Inferior parietal cortex (tissue), 1 donor: ENCODE data around the gene BEND7.
"Not testable (repeated sequence)": the region's sequence is repeated elsewhere in the genome, so short reads cannot be mapped to it uniquely, and the experiment has no call there.

ENCODE experiments used
- DNase-seq: peaks from one replicate; pipeline ENCODE4 v3.0.0-alpha.2; 2016; ENCODE audit errors: extremely low spot score

The BEND7 gene

DNA sequence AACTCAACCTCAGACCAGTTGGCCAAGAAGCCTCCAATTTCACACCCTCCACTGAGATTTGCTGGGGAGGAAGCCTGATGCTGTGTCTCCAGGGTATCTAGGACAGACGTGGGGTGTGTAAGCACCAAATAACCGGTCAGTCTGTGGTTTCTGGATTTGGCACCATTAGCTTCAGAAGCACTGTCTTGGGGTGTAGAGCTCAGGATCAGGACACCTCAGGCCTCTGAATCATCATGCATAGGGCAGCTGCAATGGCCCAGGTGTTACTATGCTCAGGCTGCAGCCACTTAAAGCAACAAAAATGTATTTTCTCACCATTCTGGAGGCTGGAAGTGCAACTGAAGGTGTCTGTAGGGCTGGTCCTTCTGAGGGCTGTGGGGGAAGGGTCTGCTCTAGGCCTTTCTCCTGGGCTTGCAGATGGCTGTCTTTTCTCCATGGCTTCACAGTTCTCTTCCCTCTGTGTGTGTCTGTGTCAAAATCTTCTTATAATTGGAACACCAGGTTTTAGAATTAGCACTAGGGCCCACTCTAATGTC is 107.4 kb downstream of the BEND7 start:
- no peak for DNase-seq

DNA sequence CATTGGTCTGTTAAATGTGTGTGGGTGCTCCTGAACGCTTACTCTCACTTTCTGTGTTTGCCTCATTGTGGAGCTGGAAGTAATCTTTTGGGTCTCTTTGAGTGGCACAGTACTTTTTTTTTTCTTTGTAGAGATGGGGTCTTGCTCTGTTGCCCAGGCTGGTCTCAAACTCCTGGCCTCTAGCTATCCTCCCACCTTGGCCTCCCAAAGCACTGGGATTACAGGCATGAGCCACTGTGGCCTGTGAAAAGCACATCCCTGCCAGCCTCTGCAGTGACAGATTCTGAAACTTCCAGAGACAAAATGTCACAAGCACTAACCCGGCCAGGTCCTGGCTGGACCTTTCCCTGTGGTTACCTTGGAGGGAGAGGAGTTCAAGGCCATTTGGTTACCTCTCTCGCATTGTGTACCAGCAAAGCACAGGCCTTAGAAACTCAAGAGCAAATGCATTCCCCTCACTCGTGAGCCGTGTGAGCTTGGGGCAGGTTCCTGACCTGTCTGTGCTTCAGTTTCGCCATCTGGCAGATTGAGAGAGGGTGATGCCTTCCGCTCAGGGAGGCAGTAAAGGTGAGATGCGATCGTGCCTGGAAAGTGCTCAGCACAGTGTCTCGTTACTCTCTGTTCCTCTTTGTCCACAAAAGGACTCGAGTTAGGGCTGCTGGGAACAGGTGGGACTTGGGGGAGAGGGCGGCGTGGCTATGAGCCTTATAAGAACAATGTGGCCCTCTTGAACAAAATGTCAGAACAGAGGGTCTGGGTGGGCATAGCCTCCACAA is 108.1 kb downstream of the BEND7 start:
- DNase-seq = no peak

DNA sequence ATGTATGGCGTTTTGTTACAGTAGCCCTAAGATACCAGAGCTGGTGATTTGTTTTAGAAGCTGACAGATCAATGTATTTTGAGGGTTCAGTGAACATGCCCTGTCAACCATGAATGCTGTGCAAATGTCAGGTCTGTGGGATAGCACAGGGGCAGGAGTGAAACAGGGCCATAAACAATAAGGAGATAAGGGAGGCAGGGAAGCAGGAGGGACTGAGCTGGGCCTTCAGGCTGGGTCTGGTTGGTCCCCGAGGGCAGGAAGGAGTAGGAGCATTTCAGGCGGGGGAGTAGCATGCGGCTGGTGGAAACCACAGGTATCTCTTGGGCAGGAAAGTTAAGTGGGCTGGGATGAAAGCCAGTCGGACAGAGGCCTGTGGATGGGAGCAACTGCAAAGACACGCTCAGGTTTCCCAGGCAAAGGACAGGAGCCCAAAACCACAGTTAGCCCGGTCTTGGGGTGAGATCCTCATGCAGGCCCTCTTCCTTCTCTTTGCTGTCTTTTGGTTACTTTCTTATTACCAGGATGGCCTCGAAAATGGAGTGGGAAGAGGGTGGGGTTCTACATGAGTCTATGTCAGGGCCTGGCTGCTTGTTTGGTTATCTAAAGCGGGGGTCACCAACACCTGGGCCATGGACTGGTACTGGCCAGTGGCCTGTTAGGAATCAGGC is 111.2 kb downstream of the BEND7 start:
- no peak for DNase-seq

DNA sequence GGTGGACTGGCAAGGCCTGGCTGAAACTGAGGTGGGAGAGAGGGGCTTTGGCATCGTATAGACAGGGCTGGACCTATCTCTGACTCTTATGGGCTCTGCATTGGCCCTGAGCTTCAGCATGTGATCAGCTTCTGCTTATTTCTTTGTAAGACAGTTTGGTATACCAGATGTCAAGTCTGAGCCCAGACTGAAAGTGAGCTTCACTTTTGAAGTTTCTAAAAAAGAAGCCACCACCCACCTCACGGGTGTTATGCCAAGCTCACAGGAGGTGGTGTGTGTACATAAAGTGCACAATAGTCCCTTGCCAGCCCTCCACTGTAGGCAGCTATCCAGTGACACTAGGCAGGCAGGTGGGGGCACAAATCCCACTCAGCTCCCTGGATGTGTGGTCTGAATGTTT is 112.1 kb downstream of the BEND7 start:
- no peak for DNase-seq

DNA sequence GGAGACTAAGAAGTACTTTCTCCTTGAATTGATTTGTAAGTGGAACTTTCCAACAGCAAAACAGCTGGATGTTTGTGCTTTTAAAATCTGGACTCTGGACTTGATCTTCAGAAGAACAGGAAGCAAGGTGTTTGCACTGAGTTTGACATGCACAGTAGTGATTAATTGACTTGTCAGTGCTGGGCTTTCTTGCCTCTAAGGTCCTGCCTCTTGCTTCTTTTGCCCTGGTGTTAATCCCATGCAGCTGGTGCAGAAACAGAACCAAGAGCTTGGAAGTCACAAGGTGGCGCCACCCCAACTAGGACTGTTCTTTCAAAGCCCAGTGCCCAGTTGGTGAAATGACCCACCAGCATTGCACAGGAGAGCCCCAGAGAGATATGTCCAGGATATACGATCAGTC is 114.0 kb downstream of the BEND7 start:
- DNase-seq = no peak

DNA sequence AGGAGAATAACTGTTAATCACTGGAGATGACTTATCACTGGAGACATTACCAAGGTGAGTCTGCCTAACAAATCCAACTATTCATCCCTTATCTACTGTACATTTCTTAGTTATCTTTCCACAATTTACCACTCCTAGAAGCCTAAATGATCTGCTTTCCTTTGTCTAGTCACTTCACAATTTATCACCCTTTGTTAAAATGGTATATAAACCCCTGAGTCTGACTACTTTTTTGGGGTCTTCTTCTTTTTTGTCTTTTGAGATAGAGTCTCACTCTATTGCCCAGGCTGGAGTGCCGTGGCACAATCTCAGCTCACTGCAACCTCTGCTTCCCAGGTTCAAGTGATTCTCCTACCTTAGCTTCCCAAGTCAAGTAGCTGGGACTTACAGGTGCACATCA is 114.7 kb downstream of the BEND7 start:
- no peak for DNase-seq

DNA sequence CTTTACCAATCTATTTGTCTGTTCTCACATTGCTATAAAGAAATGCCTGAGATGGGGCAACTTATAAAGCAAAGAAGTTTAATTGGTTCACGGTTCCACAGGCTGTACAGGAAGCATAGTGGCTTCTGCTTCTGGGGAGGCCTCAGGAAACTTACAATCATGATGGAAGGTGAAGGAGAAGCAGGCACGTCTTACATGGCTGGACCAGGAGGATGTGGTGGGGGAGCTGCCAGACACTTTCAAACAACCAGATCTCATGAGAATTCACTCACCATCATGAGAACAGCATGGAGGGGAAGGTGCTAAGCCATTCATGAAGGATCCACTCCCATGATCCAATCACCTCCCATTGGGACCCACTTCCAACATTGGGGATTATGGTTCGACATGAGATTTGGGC is 115.9 kb downstream of the BEND7 start:
- DNase-seq = no peak

DNA sequence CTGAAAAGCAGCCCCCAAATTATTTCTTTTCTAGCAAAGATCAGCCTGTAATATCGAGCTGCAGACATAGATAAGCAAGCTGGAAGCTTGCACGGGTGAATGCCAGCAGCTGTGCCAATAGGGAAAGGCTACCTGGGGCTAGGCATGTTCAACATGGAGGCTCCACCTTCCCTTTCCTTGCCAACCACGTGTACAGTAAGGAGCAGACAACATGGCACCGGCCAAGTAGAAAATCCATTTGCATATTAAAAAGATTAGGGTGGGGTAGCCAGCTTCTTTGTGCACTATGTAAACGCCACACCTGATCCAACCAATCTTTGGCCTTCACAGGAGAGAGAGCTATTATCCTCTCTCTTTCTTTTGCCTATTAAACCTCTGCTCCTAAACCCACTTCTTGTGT is 124.0 kb downstream of the BEND7 start:
- no peak for DNase-seq

DNA sequence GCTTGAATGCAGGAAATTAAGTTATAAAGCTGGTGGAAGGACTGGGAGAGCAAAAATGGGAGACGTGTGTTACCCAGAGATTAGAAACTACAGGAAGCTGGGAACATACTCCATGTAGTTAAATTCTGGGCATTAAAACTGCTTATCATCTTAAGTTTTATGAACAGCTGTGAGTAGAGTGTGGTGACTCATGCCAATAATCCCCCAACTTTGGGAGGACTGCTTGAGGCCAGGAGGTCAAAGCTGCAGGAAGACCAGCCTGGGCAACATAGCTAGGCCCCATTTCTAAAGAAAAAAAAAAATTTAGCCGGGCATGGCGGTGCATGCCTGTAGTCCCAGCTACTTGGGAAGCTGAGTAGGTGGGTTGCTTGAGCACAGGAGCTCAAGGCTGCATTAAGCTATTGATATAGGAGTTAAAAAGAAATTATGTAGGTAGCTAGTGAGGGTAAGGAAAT is 124.5 kb downstream of the BEND7 start:
- DNase-seq = peak; percentile 11

DNA sequence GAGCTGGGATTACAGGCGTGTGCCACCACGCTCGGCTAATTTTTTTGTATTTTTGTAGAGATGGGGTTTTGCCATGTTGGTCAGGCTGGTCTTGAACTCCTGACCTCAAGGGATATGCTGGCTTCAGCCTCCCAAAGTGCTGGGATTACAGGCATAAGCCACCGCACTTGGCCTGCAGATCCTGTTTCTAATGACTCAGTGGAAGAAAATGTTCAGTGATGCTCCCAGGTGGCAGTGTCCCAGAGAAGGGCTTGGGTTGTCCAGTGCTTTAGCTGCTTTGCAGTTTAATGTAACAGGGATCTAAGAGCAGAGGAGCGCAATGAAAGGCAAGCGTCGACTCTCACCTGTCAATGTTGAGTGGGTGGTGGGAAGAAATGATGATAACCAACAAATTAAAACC is 125.4 kb downstream of the BEND7 start:
- DNase-seq = not testable (repeated sequence)

DNA sequence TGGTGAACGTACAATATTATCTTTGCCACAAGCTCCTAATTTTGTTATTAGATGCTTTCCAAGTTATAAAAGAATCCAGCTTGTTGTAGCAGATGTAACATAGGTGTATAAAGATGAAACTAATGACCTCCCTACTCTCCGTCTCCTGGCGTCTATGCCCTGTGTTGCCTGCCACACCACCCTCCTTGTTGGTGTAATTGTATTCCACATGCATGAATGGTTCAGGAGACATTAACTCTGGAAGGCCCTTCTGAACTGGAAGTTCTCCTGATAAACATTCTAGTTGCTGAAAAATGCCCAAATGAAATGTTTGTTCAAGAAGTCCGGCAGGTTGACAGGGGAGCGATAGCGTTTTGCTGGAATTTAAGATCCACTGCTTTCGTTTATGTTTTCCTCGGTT is 126.8 kb downstream of the BEND7 start:
- no peak for DNase-seq

DNA sequence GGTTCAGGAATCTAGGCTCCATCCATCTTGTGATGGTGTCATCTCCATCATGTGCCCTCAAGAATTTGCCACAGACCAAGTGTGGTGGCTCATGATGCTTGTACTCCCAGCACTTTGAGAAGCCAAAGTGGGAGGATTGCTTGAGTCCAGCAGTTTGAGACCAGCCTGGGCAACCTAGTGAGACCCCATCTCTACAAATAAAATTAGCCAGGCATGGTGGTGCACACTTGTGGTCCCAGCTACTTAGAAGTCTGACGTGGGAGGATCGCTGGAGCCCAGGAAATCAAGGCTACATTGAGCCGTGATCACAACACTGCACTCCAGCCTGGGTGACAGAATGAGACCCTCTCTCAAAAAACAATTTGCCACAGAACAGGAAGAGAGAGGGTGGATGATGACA is 127.7 kb downstream of the BEND7 start:
- no peak for DNase-seq

DNA sequence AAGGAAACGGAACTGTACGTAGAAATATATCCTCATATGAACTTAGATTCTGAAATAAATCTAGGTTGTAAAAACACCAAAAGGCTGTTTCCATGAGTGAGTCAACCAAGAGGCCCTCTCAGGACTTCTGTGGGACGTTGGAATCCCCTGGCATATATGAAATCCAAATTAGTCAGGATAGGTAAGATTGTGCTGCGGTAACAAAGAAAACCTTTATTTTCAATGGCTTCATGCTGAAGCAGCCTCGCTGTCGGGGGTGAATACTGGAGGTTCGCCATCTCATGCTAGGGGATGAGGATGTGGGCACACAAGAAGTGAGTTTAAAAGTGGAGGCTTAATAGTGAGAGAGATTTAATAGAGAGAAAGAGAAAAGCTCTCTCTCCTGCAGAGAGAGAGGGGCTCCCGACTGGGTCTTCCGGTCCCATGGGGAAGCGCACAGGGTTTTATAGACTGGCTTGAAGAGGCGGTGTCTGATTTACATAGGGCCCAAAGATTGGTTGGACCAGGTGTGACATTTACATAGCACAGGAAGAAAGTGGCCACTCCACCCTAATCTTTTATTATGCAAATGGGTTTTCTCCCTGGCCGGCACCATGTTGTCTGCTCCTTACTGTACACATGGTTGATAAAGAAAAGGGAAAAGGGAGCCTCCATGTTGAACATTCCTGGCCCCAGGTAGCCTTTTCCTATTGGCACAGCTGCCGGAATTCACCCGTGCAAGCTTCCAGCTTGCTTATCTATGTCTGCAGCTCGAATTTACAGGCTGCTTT is 128.4 kb downstream of the BEND7 start:
- DNase-seq = no peak

DNA sequence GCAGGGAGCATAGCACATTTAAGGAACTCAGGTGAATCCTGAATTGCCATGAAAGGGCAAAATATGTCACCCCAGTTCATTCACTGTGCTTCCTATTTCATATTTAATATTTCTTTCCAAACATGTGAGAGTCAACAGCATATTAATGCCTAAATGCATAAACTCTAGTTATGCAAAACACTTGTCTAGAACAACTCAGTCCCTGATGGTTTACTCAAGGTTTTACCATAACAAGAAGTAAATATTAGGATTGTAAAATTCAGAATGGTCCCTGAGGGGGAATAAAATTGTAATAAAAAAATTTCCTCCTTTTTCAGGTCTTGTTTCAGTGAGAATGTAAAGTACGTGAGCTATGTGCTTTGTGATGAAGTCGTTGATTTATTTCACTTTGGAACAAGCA is 129.1 kb downstream of the BEND7 start:
- DNase-seq = no peak

DNA sequence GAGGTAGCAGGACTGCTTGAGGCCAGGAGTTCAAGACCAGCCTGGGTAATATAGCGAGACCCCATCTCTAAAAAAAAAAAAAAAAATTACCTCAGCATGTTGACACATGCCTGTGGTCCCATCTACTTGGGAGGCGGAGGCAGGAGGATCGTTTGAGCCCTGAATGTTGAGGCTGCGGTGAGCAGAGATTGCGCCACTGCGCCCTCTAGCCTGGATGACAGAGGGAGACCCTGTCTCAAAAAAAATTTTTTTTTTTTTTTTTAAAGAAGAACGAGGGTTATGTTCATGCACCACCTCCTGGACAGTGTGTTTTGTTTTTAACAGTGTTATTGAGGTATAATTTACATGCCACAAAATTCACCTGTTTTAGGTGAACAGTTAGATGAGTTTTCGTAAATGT is 129.6 kb downstream of the BEND7 start:
- no peak for DNase-seq

DNA sequence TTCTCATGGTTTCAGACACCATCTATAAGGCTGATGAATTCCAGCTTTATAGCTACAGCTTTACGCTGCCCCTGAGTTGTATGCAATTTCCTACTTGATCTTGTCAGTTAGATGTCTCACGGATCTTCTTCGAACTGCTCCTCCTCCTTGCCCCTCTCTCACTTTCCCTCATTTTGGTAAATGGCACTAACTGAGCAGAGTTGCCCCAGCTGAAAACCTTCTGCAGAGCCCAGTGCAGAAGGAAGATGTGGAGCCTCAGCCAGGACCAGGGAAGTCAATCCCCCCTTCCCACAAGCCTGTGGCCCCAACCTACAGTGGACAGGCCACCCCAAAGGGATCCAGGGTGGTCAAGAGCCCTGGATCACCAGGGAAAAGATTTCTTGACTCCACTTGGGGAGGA is 131.8 kb downstream of the BEND7 start:
- no peak for DNase-seq

DNA sequence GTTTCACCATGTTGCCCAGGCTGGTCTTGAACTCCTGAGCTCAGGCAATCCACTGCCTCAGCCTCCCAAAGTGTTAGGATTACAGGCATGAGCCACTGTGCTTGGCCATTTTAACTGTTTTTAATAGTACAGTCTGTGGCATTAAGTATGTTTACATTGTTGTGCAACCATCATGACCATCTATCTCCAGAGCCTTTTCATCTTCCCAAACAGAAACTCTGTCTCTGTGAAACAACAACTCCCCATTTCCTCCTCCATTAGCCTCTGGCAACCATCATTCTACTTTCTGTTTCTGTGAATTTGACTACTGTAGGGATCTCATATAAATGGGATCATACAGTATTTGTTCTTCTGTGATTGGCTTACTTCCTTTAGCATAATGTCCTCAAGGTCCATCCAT is 132.4 kb downstream of the BEND7 start:
- no peak for DNase-seq

DNA sequence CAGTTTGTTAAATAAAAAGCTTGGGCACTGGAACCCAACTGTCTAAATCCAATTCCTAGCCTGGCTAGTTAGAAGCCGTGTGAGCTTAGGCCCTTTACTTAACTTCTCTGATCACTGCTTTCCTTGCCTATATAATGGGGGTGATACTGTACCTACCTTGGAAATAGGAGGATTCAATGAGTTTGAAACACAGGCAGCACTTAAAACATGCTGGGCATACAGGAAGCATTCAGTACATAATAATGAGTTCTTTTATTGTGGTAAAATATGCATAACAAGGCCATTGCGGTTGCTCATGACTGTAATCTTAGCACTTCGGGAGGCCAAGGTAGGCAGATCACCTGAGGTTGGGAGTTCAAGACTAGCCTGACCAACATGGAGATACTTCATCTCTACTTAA is 133.3 kb downstream of the BEND7 start:
- DNase-seq = no peak

DNA sequence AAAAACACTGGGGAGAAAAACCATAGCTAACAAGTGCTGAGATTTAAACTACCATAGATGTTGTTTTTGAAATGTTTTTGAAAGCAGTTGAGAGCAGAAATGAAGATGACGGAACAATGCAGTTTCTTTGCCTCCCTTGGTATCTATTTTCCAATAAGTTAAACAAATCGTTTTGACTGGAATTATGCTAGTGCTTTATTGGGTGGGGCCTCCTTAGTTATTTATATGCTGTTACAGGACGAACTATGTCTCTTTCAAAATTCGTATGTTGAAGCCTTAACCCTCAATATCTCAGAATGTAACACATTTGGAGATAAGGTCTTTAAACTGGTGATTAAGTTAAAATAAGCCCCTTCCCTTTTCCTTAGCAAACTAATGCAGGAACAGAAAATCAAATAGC is 135.2 kb downstream of the BEND7 start:
- no peak for DNase-seq

DNA sequence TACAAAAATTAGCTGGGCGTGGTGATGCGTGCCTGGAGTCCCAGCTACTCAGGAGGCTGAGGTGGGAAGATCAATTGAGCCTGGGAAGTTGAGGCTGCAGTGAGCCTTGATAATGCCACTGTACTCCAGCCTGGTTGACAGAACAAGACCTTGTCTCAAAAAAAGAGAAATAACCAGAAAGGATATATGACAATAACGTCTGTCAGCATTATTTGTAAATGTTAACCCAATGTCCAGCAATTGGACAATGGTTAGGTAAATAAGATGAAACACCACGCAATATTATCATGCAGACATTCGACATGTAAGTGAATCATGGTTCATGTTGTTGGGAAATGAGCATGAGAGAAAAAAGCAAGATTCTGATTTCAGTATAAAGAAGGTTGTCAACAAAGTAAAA is 136.1 kb downstream of the BEND7 start:
- no peak for DNase-seq
